Sigmoid colon (tissue), 7 donors: Measurements from ENCODE around the gene ELFN2. TPM values are rescaled to one million over a fixed set of nuclear protein-coding genes. Genes with fewer than 3 reads are reported as not detected.

Source experiments
- DNase-seq: peaks from one replicate; pipeline ENCODE4 v3.0.0-alpha.2; 2019
- H3K27ac ChIP-seq, 4 donors: fragments of 200-600 bp; sonication (generic); one replicate each; pipeline ENCODE4 v1.5.1; 2016 to 2019; ENCODE audit warnings: mild to moderate bottlenecking in 1 of 4
- H3K27me3 ChIP-seq, 3 donors: fragments of 200-600 bp; sonication (generic); one replicate each; pipeline ENCODE4 v1.5.1; 2019; ENCODE audit warnings: mild to moderate bottlenecking in 1 of 3
- H3K36me3 ChIP-seq, 4 donors: fragments of 200-600 bp; sonication (generic); one replicate each; pipeline ENCODE4 v1.5.1; 2016 to 2019
- H3K4me1 ChIP-seq, 4 donors: fragments of 200-600 bp; sonication (generic); one replicate each; pipeline ENCODE4 v1.5.1; 2017 to 2019
- H3K4me3 ChIP-seq, 4 donors: fragments of 200-600 bp; sonication (generic); one replicate each; pipeline ENCODE4 v1.5.1; 2017 to 2019; ENCODE audit warnings: mild to moderate bottlenecking in 2 of 4, moderate library complexity in 1 of 4
- H3K9me3 ChIP-seq, 4 donors: fragments of 200-600 bp in 3 of 4; sonication (generic) in 3 of 4; one replicate each; pipeline versions ENCODE4 v1.5.1 to v1.6.1; 2013 to 2019
- EP300 ChIP-seq, 4 donors: sonication (generic); formaldehyde crosslinking; IDR thresholded peaks; one replicate each; pipeline ENCODE4 v1.6.1; 2017; ENCODE audit warnings: antibody characterized with exemption in 4 of 4
- POLR2A ChIP-seq, 2 donors: fragments of 450-650 bp; IDR thresholded peaks; one replicate each; pipeline ENCODE4 v1.6.1; 2016; ENCODE audit warnings: antibody characterized with exemption in 2 of 2, mild to moderate bottlenecking in 2 of 2, moderate library complexity in 2 of 2
- POLR2AphosphoS5 ChIP-seq, 4 donors: sonication (generic); formaldehyde crosslinking; IDR thresholded peaks; one replicate each; pipeline ENCODE4 v1.6.1; 2017; ENCODE audit warnings: antibody characterized with exemption in 4 of 4
- WGBS, 2 donors: extraction: QIAGEN DNeasy Blood & Tissue Kit; methylation state at CpG; one replicate each; pipeline ENCODE4 v1.1.7; 2013; 5-methylcytosine and 5-hydroxymethylcytosine counted together
- intact Hi-C: fragments of 100-400 bp; cut with DNase I; formaldehyde crosslinking; loops from one replicate; pipeline ENCODE4 v1.15.1; 2023
- polyA plus RNA-seq, 3 donors: library from polyadenylated mRNA; stranded (reverse); fragments of 200-250 nt; gene quantifications; one replicate each; pipeline ENCODE4 v1.2.3, GENCODE V29; 2013
- total RNA-seq, 4 donors: library from RNA; depleted of rRNA; stranded (reverse); fragments of >200 nt; gene quantifications; one replicate each; pipeline ENCODE4 v1.1.0, GENCODE V29; 2016
- TF ChIP-seq, protein P1 (sequence below), 4 experiments: fragments of 450-650 bp in 3 of 4; fragments of 200-600 bp in 1 of 4; IDR thresholded peaks; one replicate each; pipeline ENCODE4 v1.5.1; 2016 to 2019; ENCODE audit warnings: antibody characterized with exemption in 4 of 4, mild to moderate bottlenecking in 3 of 4, moderate library complexity in 2 of 4
- donor health status: healthy with polysubstance abuse.
- donor health status: Bipolar disorder and iron deficiency.
- donor health status: healthy.

The ELFN2 gene
- total and polyA plus RNA-seq, 7 donors: under 0.01 to 0.55 (median 0.15) TPM; not detected in 3

DNA sequence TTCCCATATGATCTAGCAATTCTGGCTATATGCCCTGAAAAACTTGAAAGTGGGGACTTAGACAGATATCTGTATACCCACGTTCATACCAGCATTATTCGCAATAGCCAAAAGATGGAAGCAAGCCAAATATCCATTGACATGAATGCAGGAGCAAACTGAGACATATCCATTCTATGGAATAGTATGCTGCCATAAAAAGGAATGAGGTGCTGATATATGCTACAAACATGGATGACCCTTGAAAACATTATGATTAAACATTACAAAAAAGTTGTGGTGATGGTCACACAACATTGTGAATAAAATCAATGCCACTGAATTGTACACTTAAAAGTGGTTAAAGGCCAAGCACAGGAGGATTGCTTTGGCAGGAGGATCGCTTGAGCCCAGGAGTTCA, 33.4 kb upstream of the ELFN2 start:
- TF ChIP-seq EP300 (IDR thresholded peaks at IDR 0.05) (no peak), POLR2AphosphoS5 (IDR thresholded peaks at IDR 0.05) (no peak), POLR2A (IDR thresholded peaks at IDR 0.05) (no peak)
- TF ChIP-seq, protein P1, sequence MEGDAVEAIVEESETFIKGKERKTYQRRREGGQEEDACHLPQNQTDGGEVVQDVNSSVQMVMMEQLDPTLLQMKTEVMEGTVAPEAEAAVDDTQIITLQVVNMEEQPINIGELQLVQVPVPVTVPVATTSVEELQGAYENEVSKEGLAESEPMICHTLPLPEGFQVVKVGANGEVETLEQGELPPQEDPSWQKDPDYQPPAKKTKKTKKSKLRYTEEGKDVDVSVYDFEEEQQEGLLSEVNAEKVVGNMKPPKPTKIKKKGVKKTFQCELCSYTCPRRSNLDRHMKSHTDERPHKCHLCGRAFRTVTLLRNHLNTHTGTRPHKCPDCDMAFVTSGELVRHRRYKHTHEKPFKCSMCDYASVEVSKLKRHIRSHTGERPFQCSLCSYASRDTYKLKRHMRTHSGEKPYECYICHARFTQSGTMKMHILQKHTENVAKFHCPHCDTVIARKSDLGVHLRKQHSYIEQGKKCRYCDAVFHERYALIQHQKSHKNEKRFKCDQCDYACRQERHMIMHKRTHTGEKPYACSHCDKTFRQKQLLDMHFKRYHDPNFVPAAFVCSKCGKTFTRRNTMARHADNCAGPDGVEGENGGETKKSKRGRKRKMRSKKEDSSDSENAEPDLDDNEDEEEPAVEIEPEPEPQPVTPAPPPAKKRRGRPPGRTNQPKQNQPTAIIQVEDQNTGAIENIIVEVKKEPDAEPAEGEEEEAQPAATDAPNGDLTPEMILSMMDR (IDR thresholded peaks at IDR 0.05): no peak
- WGBS, 2 donors: 76 to 92% methylated on average over 3 of the region's 3 CpGs
- H3K36me3 ChIP-seq: no peaks in the 10 kb centered on the region
- intact Hi-C loops: no loop called here
- H3K27ac ChIP-seq: no peak overlapping the region
- H3K4me3 ChIP-seq: no peak overlapping the region
- DNase-seq: no peak
- no peaks in the 10 kb centered on the region for H3K4me1 ChIP-seq
- H3K27me3 ChIP-seq: peaks cover 10 to 93% (median 19%) of the 10 kb centered on the region in 3 donors
- no peaks in the 10 kb centered on the region for H3K9me3 ChIP-seq

DNA sequence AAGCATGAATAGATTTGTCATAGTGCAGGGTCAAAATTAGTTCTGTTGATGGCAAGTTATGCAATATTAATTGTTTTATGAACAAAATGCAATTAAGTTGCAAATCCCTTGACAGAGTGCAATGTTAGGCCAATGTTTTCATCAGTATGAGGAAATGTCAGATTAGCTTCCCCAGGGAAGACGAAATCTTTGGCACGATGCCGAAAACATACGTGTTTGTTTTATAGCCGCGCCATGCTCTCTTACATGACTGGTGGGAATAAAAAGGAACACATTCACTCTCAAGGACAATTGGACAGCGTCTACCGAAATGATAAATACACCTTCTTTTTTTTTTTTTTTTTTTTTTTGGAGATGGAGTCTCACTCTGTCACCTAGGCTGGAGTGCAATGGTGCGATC, 31.9 kb upstream of the ELFN2 start:
- 22 to 79% methylated on average over 9 of the region's 9 CpGs for WGBS, 2 donors
- Histone ChIP-seq H3K9me3 (no peaks in the 10 kb centered on the region), H3K36me3 (no peaks in the 10 kb centered on the region), H3K27me3 (peaks cover 10 to 94% (median 25%) of the 10 kb centered on the region in 3 donors), H3K4me3 (no peak overlapping the region), H3K27ac (no peak overlapping the region), H3K4me1 (no peaks in the 10 kb centered on the region)
- intact Hi-C loops: no loop called here
- TF ChIP-seq POLR2A (IDR thresholded peaks at IDR 0.05) (no peak), POLR2AphosphoS5 (IDR thresholded peaks at IDR 0.05) (no peak), EP300 (IDR thresholded peaks at IDR 0.05) (no peak)
- TF ChIP-seq, protein P1 (IDR thresholded peaks at IDR 0.05): no peak
- DNase-seq: no peak

DNA sequence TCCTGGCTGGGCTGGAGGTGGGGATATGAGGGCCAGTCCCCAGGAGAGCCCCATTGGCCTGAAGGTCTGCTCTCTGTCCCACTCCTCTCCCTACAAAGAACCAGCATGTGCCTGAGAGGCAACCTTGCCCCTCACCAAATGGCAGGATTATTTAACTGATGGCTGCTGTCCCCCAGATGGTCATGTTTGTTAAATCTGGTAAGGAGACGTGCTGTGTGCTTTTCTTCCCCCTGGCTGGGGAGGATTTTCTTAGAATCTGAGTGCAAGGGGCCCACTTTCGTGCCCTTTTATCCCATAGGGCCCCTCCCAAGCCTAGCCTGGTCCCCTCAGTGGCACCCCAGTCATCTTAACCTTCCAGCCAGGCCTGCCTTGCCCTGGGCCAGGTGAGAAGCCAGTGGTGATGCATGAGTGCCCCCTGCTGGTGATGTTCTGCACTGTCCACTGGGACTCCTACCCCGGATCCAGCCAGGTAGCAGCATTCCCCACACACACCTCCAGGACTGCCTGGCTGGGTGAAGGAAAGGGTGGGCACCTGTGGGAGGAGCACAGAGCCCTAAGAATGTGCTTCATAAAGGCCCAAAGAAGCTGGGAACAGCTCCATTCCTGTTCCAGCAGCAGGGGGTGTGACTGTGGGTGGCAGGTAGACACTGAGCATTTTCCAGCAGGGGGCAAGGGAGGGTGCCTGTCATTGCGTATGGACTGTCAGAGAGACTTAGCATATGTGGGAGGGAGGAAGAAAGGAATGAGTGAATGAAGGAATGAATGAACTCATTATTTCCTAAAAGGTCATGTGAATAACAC, 30.0 kb upstream of the ELFN2 start:
- intact Hi-C loops: loop anchor here (2.0 kb wide), 1 partner anchor 140 kb away; no protein-coding TSS in a partner anchor
- no peaks in the 10 kb centered on the region for H3K36me3 ChIP-seq
- no peaks in the 10 kb centered on the region for H3K9me3 ChIP-seq
- peaks cover 10 to 87% (median 25%) of the 10 kb centered on the region in 3 donors for H3K27me3 ChIP-seq
- H3K4me3 ChIP-seq: no peak overlapping the region
- TF ChIP-seq, protein P1 (IDR thresholded peaks at IDR 0.05): peak; percentile 40 to 71 (median 61)
- TF ChIP-seq EP300 (IDR thresholded peaks at IDR 0.05): no peak
- H3K4me1 ChIP-seq: no peaks in the 10 kb centered on the region
- 33 to 41% methylated on average over 4 of the region's 4 CpGs for WGBS, 2 donors
- DNase-seq: no peak
- no peak overlapping the region for H3K27ac ChIP-seq

DNA sequence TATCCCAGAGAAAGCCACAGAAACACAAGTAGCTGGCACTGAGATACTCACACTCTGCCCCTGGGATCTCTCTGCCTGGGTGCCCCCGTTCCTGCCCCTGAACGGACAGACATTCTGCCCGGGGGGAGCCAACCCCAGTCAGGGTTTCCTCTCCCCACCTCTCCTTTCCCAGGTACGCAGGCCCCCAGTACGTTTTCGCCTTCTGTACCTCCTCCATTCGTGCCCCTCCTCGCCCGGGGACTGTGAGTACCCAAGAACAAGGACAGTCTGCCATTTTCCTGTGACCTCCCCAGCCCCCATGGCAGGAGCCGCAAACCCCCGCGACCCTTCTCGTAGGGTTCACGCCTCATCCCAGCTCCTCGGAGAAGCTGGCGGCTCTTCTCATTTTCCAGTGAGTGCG, 29.1 kb upstream of the ELFN2 start:
- TF ChIP-seq POLR2A (IDR thresholded peaks at IDR 0.05): no peak
- TF ChIP-seq POLR2AphosphoS5 (IDR thresholded peaks at IDR 0.05): no peak
- no peak for TF ChIP-seq EP300 (IDR thresholded peaks at IDR 0.05)
- TF ChIP-seq, protein P1 (IDR thresholded peaks at IDR 0.05): no peak
- H3K27me3 ChIP-seq: peaks cover 10 to 87% (median 25%) of the 10 kb centered on the region in 3 donors
- intact Hi-C loops: loop anchor here (2.0 kb wide), 1 partner anchor 140 kb away; no protein-coding TSS in a partner anchor
- H3K4me1 ChIP-seq: no peaks in the 10 kb centered on the region
- no peaks in the 10 kb centered on the region for H3K9me3 ChIP-seq
- no peak for DNase-seq
- no peaks in the 10 kb centered on the region for H3K36me3 ChIP-seq
- H3K4me3 ChIP-seq: no peak overlapping the region
- 85 to 87% methylated on average over 17 of the region's 17 CpGs for WGBS, 2 donors
- no peak overlapping the region for H3K27ac ChIP-seq
